ENCODE measurements around the gene GPC6.
"Not testable (repeated sequence)": the region's sequence is repeated elsewhere in the genome, so short reads cannot be mapped to it uniquely, and the experiment has no call there.

The GPC6 gene

DNA sequence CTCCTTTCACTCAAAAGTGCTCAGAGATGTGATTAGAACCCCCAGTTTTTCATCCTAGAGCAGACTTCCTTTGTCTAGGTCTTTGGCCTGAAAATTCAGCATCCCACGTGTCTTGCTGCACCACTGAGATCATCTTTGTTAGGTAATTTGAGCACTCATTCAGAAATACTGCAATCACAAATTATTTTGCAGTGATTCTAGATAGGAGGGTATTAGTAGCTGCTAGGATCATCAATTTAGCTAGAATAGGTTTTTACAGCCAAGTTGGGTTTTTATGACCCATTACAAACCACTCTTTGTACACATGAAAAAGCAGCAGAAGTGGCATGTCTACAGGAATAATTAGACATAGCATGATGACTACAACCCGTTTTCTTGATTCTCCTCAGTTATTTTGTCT lies 219.6 kb downstream of the GPC6 start:
- Histone ChIP-seq H3K36me3 (ENCODE audit: low read depth) (no peaks in the 10 kb centered on the region), H3K9me3 (ENCODE audit: severe bottlenecking) (no peaks in the 10 kb centered on the region), H3K4me1 (ENCODE audit: insufficient read depth, poor library complexity, severe bottlenecking) (peaks cover 6% of the 10 kb centered on the region), H3K27ac (ENCODE audit: poor library complexity, severe bottlenecking) (no peak overlapping the region), H3K4me3 (ENCODE audit: severe bottlenecking) (no peak overlapping the region), H3K27me3 (ENCODE audit: insufficient read depth, poor library complexity, severe bottlenecking) (no peaks in the 10 kb centered on the region)
- TF ChIP-seq, protein P1, sequence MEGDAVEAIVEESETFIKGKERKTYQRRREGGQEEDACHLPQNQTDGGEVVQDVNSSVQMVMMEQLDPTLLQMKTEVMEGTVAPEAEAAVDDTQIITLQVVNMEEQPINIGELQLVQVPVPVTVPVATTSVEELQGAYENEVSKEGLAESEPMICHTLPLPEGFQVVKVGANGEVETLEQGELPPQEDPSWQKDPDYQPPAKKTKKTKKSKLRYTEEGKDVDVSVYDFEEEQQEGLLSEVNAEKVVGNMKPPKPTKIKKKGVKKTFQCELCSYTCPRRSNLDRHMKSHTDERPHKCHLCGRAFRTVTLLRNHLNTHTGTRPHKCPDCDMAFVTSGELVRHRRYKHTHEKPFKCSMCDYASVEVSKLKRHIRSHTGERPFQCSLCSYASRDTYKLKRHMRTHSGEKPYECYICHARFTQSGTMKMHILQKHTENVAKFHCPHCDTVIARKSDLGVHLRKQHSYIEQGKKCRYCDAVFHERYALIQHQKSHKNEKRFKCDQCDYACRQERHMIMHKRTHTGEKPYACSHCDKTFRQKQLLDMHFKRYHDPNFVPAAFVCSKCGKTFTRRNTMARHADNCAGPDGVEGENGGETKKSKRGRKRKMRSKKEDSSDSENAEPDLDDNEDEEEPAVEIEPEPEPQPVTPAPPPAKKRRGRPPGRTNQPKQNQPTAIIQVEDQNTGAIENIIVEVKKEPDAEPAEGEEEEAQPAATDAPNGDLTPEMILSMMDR (IDR thresholded peaks at IDR 0.05; ENCODE audit: poor library complexity, severe bottlenecking) = no peak
- DNase-seq (ENCODE audit: low spot score) (no peak), ATAC-seq (ENCODE audit: low read depth) (no peak)

DNA sequence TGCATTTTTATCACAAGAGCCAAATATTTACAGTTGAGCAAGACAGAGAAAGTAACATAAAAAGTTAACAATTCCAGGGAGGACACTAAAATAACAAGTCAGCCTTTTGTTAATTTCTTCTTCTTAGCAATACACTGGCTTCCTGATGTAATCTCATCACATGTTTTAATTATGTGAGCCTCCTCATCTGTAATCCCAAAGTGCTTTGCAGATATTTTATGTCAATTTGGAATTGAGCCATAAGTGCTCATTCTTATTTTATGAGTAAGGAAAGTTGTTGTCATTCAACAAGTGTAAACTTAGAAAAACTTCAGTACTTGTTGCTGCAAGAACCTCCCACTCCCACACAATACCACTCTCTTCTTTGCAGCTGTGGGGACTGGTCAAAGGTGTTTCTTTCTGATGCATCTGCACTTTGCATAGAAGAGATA lies 223.6 kb downstream of the GPC6 start:
- Histone ChIP-seq H3K36me3 (ENCODE audit: low read depth) (no peaks in the 10 kb centered on the region), H3K4me3 (ENCODE audit: severe bottlenecking) (no peak overlapping the region), H3K4me1 (ENCODE audit: insufficient read depth, poor library complexity, severe bottlenecking) (peaks cover 6% of the 10 kb centered on the region), H3K9me3 (ENCODE audit: severe bottlenecking) (no peaks in the 10 kb centered on the region), H3K27me3 (ENCODE audit: insufficient read depth, poor library complexity, severe bottlenecking) (no peaks in the 10 kb centered on the region), H3K27ac (ENCODE audit: poor library complexity, severe bottlenecking) (no peak overlapping the region)
- ATAC-seq (ENCODE audit: low read depth) = peak; percentile 55
- TF ChIP-seq, protein P1 (IDR thresholded peaks at IDR 0.05; ENCODE audit: poor library complexity, severe bottlenecking) = no peak
- no peak for DNase-seq (ENCODE audit: low spot score)

DNA sequence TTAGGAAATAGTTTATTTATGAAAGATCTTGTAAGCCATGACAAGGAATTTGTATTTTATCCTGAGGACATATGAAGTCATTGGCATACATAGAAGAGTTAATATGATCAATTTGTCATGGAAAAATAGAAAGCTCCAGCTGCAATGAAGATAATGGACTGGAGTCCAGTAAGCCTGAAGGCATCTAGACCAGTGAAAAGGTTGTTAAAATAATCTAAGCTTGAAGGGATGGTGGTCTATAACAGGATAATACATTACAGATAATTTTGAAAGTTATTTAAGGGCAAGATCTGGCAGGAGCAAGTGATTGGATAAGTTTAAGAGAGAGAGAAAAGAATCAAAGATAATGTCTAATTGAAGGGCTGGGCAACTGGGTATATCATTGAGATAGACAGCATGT lies 224.2 kb downstream of the GPC6 start:
- TF ChIP-seq, protein P1 (IDR thresholded peaks at IDR 0.05; ENCODE audit: poor library complexity, severe bottlenecking) = no peak
- peaks cover 6% of the 10 kb centered on the region for H3K4me1 ChIP-seq (ENCODE audit: insufficient read depth, poor library complexity, severe bottlenecking)
- H3K27ac ChIP-seq (ENCODE audit: poor library complexity, severe bottlenecking) = no peak overlapping the region

DNA sequence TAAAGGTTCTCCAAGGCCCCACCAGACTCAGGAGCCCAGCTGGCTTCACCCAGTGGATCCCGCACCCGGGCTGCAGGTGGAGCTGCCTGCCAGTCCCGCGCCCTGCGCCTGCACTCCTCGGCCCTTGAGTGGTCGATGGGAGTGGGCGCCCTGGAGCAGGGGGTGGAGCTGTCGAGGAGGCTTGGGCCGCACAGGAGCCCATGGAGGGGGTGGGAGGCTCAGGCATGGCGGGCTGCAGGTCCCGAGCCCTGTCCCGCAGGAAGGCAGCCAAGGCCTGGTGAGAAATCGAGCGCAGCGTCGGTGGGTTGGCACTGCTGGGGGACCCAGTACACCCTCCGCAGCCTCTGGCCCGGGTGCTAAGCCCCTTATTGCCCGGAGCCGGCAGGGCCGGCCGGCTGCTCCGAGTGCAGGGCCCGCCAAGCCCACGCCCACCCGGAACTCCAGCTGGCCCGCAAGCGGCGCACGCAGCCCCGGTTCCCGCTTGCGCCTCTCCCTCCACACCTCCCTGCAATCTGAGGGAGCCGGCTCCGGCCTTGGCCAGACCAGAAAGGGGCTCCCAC lies 228.1 kb downstream of the GPC6 start:
- not testable (repeated sequence) for H3K9me3 ChIP-seq (ENCODE audit: severe bottlenecking); H3K27me3 ChIP-seq (ENCODE audit: insufficient read depth, poor library complexity, severe bottlenecking); ATAC-seq (ENCODE audit: low read depth); DNase-seq (ENCODE audit: low spot score); H3K4me3 ChIP-seq (ENCODE audit: severe bottlenecking); H3K36me3 ChIP-seq (ENCODE audit: low read depth); H3K27ac ChIP-seq (ENCODE audit: poor library complexity, severe bottlenecking); H3K4me1 ChIP-seq (ENCODE audit: insufficient read depth, poor library complexity, severe bottlenecking)

More for the DNA sequence above, 224.2 kb downstream of the GPC6 start:
- Histone ChIP-seq H3K27me3 (ENCODE audit: insufficient read depth, poor library complexity, severe bottlenecking) (no peaks in the 10 kb centered on the region), H3K9me3 (ENCODE audit: severe bottlenecking) (no peaks in the 10 kb centered on the region), H3K4me3 (ENCODE audit: severe bottlenecking) (no peak overlapping the region), H3K36me3 (ENCODE audit: low read depth) (no peaks in the 10 kb centered on the region)
- ATAC-seq (ENCODE audit: low read depth) = no peak
- DNase-seq (ENCODE audit: low spot score) = no peak

DNA sequence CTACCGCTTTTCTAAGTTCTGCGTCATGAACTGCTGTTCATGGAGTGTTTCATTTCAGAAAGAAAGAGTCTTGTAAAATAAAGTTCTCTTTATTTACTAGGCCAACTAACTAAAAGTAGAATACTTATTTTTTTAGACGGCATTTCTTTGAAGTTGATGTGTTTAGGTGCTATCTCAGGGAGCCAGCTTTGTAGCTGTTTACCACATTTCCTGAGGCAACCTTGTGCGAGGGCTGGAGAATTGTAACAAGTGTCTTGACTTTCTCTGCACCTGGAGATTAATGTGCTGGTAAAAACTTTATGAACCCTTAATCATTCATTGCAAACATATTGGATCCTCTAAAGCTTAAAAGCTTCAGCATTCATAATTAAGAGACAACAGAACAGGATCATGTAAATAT lies 229.3 kb downstream of the GPC6 start:
- no peaks in the 10 kb centered on the region for H3K4me1 ChIP-seq (ENCODE audit: insufficient read depth, poor library complexity, severe bottlenecking)
- H3K27ac ChIP-seq (ENCODE audit: poor library complexity, severe bottlenecking) = no peak overlapping the region
- H3K36me3 ChIP-seq (ENCODE audit: low read depth) = no peaks in the 10 kb centered on the region
- TF ChIP-seq, protein P1 (IDR thresholded peaks at IDR 0.05; ENCODE audit: poor library complexity, severe bottlenecking) = no peak
- H3K27me3 ChIP-seq (ENCODE audit: insufficient read depth, poor library complexity, severe bottlenecking) = no peaks in the 10 kb centered on the region
- H3K4me3 ChIP-seq (ENCODE audit: severe bottlenecking) = no peak overlapping the region
- DNase-seq (ENCODE audit: low spot score) = no peak
- no peaks in the 10 kb centered on the region for H3K9me3 ChIP-seq (ENCODE audit: severe bottlenecking)
- no peak for ATAC-seq (ENCODE audit: low read depth)
